GM21737 (cell line): ENCODE data around the gene LPCAT1.
"Not testable (repeated sequence)": the region's sequence is repeated elsewhere in the genome, so short reads cannot be mapped to it uniquely, and the experiment has no call there.

Experiments
- ATAC-seq: cut with Tn5 transposase; IDR thresholded peaks from one replicate; pipeline ENCODE4 v1.9.1; 2021; ENCODE audit warnings: mild to moderate bottlenecking, moderate library complexity; ENCODE audit not compliant: unreplicated experiment

LPCAT1 gene

DNA sequence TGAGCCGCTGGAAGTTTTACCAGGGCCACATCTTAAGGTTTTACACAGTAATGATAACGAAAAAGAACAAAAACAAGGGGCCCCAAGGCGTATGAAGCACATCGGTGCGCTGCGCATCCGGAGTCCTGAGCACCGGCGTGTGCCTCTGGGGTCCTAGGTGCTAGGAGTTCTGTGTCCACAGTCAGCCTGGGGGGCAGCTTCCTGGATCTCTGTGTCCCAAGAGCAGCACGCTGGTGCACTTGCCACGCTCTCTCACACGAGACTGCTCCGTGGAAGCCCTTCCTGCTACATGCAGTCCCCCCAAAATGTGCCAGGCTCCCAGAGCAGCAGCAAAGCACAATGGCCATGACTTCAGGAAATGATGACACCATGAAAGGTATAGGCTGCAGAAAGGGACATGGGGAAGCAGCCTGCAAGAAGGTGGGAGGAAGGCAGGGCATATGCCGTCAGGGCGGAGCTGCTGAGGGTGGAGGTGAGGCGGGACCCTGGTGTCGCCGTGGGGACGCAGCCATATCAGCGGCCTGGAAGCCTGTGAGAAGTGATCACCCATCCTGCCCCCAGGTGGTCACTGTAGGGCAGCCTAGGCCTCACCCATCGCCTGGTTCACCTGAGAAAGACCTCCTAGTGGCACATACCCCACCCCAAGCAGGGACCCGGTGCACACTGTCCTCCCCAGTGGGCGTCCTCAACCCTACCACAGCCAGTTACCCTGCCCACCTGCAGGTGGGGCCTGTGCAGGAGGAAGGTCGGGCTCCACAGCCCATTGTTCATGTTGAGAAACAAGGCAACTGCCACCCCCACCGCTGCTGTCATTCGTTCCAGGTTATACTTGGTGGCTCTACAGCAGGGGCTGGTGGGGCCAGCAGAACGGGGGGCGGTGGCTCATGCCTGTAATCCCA lies 54.9 kb downstream of the LPCAT1 start:
- ATAC-seq = no peak

DNA sequence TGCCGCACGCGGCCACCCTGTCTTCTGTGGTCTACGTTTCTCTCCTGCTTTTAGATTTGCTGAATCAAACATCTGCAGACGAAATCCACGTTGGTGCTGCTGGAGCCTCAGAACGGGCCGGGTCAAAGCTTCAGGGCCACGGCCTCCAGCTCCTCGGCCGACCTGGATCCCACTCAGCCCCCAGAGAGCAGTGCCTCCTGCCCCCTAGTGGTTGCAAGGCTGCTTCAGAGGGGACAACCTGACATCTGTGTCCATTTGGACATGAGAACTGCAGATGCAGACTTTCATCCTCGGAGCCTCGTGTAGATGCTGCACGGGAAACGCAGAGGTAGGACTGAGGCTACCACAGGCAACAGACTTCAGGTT lies 55.5 kb downstream of the LPCAT1 start:
- no peak for ATAC-seq

DNA sequence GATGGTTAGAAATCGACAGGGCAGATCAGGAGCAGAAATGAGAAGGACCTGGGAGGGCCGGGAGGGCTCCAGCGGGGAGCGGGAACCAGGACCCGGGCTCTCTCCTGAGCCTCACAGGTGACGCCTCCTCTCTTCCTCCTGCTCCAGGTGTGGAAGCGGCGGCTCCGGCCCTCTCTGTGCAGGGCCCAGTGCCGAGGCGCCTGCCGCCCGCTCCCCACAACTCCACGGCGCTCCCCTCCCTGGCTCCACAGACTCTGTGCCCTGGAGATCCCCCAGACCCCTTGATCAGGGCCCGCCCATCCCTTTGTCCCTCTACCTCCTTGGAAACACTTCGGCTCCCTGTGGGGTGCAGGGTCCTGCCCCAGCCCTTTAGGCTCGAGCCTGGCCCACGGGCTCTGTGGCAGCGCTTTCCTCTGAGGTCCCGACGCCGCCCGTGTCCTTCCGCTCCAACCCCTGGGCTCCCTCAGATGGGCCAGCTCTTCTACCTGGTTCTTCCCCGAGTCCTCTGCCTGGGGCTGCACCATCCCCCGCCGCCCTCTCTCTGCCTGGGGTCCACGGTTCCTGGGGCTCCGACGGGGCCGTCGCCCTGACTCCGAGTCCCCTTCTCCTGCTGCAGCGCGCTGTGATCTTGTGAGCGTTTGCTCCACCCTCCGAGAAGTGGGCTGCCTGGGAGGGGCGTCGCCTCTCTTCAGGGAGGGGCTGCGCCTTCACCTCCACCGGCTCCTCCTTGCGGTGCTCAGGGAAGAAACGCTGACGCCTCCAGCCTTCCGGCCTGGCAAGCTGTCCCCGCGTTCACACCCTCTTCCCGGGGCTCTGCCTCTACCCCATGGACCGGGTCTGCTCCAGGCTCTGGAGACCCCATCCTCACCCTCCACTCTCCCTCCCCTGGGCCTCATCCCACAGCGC lies 56.2 kb downstream of the LPCAT1 start:
- no peak for ATAC-seq

DNA sequence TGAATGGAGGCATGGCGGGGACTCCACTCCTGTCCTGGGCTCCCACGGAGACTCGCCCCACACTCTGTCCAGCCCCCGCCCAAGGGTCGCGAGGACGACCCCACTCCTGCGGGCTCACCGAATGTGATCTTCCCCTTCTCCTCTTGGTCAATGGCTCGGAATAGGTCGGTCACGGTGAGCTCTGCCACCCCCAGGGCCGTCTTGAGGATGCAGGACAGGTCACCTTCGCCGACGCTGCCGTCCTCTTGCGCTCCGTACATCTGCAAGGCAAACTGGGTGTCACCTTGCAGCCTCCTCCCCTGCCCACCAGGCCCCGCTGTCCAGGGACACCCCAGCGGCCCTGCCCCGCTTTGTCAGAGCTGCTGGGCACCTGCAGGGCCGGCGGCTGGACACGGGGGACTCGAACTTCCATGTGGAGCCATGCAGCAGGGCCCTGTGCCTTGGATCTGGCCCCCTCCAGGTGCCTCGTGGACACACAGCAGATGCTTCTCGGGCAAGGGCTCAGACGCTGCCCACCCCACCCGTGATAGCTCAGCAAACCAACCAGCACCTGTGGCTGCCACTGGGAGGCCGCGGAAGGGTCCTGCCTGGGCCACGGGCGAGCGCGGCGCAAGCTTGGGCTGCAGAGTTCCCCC lies 57.0 kb downstream of the LPCAT1 start:
- ATAC-seq = no peak

DNA sequence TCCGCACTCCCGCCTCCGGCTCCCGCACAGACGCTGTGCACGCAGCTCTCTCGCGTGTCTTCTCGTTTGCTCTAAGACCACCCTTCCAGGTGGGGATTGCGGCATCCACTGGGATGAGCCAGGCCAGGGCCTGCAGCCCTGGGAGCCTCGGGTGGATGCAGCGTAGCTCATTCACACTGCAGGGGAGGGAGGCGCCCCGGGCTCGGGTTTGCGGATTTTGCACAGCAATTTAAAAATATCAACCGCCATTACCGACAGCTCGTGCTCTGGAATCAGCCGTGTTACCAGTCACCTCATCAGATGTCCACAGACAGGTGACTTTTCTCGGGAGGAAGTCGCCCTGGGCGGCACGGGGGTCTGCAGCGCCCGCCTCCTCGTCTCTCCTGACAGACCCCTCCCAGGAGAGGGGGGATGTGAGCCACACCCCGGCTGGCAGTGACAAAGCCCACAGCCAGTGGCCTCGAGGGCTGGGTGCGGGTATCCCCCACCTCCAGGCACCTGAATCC lies 57.7 kb downstream of the LPCAT1 start:
- ATAC-seq = no peak

DNA sequence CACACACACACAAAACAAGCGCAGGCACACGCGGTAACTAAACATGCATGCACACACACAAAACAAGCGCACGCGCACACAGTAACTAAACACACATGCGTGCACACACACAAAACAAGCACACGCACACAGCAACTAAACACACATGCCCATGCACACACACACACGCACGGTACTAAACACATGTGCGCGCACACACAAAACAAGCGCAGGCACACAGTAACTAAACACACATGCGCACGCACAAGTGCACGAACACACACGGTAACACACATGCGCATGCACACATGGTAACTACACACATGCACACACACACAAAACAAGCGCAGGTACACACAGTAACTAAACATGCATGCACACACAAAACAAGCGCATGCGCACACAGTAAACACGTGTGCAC lies 58.6 kb downstream of the LPCAT1 start:
- ATAC-seq = no peak

DNA sequence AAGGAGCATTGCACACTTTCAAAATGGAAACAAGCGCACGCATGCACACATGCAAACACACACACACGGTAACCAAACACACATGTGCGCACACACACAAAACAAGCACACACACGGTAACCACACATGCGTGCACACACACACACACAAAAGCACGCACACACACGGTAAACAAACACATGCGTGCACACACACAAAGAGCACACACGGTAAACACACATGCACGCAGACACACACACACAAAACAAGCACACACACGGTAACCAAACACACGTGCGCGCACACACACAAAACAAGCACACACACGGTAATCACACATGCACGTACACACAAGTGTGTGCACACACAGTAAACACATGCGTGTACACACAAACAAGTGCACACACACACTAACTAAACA lies 59.2 kb downstream of the LPCAT1 start:
- no peak for ATAC-seq

DNA sequence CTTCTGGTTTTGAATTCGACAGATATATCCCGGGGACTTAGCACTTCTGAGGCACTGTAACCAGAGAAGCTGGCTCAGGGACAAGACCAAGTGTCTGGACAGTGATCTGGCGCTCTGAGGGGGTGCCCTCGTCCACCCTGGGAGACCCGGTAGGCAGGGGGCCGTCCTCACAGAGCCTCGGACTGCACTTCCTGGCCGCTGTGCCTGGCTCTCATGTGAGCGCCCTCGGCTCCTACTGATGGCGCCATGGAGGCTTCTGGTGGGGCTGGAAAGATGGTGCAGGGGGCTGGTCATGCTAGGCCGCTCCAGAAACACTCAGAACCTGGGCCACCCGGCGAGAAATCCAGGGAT lies 59.7 kb downstream of the LPCAT1 start:
- ATAC-seq = no peak

DNA sequence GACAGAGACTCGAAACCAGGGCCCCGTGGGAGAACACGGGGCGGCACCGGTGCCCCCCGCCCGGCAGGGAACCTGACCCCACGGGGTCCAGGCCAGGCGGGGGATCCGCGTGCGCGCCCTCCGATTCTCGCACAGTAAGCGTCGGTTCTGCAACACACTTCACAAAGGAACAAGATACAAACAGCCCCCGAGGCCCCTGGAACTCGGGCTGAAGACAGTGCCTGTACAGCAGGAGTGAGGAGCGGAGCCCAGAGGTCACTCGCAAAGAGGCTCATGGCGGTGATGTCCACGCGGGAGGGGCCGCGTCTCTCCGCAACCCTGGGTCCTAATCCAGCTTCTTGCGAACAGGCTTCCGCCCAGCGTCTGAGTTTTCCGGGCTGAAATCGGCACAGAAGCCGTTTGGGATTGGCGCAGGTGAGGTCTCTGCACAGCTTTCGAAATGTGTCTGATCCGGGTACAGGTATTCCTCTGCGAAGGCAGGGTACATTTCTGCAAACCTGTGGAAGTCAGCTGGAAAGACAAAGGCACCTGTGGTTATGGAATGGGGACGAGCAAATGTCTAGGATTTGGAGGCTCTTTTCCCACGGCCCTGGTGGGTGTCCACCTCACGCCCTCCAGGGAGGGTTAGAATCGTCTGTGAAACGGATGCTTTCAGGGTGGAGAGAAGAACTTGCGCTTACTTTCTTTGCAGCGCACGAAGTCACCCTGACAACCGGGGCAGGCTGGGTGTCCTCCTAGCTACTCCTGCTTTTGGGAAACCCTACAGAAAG lies 60.2 kb downstream of the LPCAT1 start:
- ATAC-seq = no peak

DNA sequence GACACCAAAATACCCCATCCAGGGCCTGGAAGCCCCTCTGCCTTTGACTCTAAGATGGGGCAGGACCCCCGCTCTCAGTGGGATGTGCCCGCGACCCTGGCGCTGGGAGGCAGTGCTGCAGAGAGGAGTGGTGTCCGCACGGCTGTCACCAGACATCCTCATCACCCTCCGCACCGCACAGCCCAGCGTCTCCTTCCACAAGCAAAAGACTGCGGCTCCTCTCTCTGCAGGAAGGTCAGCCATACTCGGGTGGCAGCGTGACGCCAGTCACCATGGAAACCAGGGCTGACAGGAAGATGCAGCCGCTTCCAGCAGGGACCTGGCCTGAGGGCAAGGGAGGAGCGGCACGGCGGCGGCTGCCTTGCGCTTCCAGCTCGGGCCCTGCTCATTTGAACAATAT lies 61.4 kb downstream of the LPCAT1 start:
- ATAC-seq = no peak

DNA sequence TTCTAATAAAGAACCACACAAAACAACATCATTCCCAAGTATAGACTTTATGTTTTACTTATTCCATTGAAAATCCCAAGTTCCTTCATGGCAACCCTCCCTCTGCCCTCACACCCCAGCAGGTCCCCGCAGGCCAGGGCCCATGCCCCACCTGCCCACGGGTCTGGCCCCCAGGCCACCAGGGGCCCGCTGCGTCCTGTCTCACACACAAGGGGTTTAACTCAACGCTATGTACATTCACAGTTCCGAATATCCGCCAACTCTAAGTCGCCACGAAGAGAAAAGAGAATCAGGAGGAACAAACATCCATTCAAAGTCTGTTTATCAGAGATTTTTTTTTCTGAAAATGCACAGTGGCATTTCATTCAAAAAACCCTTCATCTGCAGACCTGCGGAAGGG lies 62.4 kb downstream of the LPCAT1 start:
- ATAC-seq = no peak

DNA sequence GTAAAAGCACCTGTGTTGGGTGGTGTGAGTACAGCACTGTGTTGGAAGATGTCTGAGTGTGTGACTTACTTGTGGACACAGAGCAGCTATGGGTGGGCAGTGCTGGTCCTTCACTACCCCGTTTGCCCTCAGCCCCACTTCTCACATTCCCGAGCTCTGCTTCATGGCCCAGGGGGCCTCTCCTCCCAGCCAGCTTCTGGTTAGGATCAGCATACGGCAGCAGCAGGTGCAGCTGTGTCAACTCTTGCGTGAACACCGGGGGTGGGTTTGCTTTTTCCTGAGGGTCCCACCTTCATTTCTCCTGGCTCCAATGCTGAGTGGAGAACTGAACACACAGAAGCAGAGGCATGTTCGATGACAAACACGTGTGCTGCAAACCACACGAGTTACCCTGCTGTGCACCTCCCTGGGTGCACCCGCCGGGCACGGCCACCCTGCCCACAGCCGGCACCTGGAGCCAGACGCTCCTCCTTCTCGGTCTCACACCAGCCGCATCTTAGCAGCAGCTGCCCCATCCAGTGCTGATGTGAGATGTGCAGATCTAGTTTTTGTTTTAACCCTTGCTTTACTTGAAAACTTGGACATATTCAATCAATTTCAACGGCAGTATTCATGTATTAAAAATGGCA lies 63.6 kb downstream of the LPCAT1 start:
- no peak for ATAC-seq

DNA sequence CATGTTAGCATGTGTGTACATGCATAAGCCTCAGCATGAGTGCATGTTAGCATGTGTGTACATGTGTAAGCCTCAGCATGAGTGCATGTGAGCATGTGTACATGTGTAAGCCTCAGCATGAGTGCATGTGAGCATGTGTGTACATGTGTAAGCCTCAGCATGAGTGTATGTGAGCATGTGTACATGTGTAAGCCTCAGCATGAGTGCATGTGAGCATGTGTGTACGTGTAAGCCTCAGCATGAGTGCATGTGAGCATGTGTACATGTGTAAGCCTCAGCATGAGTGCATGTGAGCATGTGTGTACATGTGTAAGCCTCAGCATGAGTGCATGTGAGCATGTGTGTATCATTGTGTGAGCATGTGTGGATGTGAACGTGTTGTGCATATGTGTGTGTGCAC lies 64.3 kb downstream of the LPCAT1 start:
- not testable (repeated sequence) for ATAC-seq

DNA sequence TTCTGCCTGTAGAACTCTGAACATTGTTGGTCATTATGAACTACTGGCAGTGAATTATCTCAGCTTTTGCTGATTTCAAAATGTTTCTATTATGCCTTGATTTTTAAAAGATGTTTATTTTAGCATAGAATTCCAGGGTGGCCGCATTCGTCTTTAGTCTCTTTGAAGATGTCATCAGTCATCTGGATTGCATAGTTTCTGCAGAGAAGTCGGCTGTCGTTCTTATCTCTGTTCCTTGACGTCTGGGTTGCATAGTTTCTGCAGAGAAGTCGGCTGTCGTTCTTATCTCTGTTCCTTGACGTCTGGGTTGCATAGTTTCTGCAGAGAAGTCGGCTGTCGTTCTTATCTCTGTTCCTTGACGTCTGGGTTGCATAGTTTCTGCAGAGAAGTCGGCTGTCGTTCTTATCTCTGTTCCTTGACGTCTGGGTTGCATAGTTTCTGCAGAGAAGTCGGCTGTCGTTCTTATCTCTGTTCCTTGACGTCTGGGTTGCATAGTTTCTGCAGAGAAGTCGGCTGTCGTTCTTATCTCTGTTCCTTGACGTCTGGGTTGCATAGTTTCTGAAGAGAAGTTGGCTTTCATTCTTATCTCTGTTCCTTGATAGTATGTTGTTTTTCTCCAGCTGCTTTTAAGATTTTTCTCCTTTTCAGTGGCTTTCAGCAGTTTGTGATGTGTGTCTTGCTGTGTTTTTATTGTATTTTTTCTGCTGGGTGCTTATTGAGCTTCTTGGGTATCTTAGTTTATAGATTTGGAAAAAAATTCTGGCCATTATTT lies 67.5 kb downstream of the LPCAT1 start:
- not testable (repeated sequence) for ATAC-seq

DNA sequence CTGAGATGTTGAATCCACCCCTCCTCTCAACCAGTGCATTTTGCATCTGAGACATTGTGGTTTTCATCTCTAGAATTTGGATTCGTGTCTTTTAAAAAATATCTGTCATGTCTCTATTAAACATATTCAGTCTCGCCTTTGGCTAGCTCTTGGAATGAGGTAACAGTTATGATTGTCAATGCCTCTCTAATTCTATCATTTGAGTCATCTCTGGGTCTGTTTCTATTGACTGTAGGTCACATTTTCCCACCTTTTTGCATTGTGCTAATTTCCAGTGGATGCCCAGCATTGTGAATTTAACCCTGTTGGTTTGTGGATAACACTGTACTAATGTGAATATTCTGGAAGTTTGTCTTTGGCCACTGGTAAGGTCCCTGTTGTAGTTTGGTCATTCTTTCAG lies 70.1 kb downstream of the LPCAT1 start:
- no peak for ATAC-seq

DNA sequence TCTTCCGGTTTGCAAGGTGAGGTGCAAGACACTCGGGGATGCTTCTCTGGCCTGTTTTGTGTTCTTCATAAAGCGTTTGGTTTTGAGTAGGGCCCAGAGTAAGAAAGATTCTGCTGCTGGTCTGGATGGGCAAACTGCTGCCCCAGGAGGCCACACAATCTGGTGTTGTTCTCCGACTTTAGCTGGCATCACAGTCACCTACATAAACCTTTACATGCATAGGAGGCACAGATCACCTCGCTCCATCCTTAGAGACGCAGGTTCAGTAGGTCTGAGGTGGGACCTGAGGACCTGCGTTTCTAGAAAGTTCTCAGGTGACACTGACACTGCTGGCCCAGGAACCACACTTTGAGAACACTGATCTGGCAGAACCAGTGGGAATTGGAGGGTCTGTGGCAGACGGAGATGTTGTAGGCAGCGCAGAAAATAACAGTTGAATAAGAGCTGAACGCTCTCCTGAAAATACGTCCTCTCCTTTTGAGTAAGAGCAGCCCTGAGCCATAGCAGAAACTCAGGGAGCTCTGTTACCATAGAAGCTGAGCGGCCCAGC lies 74.6 kb downstream of the LPCAT1 start:
- no peak for ATAC-seq

DNA sequence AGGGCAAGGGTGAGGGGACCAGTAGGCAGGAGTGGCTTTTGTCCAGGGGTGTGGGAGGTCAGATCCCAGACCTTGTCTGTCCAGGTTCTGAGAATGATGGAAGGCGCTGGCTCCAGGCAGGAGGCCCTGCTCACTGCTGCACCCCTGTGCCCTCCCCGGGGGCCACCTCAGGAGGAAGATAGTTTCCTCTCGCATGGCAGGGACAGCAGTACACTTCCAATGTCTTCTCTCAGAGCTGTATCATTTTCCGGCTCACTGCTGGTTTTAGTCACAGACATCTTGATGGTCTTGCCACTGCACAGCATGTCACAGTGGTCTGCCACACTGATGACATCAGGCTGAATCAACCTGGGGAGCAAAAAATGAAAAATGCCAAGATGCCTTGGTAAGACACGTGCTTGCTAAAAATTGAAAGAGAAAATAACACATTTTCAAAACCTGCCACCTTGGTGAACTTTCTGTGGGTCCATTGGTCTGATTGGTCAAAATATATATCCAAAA lies 75.2 kb downstream of the LPCAT1 start:
- ATAC-seq = no peak

DNA sequence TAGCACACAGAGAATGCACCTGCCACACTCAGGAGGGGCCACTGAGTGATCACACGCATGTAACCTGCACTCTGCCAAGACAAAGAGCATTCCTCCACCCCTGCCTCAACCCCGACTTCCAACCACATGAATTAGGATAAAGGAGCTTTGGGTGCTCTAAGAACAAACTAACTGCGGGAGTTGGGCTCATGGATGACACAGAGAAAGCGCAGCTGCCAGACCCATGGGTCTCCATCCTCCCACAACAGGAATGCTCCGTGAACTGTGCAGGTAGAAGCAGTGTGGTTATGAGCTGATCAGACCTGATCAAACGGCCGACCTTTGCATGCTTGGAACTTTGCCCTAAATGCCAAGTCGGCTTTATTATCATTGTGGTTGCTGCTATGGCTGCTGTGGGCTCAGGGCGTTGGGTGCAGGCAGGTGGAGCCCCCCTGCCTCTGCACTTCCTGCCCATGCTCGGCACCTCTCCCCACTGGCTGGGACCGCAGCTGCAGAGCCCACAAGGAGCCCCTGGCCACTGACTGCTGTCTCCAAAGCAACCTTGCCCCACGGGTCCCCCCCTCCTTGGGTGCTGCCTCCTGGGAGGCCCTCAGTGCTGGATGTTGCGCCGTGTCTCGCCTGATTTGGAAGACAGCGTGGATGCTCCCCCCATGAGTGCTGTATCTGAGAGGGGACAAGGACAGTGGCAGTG lies 75.9 kb downstream of the LPCAT1 start:
- ATAC-seq = no peak
